NB4 (cell line): ENCODE results near the gene BIK.

Experiments
- MAX ChIP-seq: IDR thresholded peaks from 2 replicates; pipeline ENCODE4 v1.6.1; 2011; ENCODE audit warnings: low read depth, low read length
- MYC ChIP-seq: IDR thresholded peaks from 2 replicates; pipeline ENCODE4 v1.6.1; 2011; ENCODE audit warnings: low read depth, low read length
- POLR2A ChIP-seq: IDR thresholded peaks from 2 replicates; pipeline ENCODE4 v1.6.1; 2011; ENCODE audit warnings: mild to moderate bottlenecking; ENCODE audit not compliant: insufficient read length; ENCODE audit errors: extremely low read depth
- TF ChIP-seq, protein P1 (sequence below): IDR thresholded peaks from one replicate; pipeline ENCODE4 v1.5.1; 2012; ENCODE audit warnings: low read depth, low read length

DNA sequence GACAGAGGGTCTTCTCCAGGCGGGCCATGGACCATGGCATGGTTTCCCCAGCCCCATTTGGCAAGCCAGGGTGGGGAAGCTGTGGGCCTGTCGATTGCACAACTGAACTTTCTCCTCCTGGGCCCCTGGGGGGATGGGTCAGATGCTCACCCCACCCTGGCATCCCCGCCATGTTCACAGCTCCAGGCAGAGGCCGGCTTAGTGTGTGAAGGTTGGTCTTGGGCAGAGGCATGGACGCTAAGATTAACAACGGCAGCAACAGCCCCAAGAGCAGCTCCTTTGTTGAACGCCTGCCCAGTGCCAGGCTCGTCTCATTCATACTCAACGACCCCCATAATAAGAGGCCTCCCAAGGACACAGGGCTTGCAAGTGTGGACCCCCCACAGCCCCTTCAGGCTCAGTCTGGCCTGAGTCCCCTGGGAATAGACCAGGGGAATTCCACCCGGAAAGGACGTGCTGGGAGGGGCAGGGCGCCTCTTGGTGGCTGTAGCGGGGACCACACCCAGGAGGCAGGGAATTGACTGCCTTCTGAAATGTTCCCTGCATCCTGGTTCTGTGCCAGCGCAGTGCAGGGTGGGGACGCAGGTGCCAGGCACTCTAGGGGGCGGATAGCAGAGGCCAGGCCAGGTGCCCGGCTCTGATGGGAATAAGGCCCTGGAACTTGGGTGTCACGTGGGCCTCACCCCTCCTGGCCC lies 49.1 kb downstream of the BIK start:
- TF ChIP-seq, protein P1, sequence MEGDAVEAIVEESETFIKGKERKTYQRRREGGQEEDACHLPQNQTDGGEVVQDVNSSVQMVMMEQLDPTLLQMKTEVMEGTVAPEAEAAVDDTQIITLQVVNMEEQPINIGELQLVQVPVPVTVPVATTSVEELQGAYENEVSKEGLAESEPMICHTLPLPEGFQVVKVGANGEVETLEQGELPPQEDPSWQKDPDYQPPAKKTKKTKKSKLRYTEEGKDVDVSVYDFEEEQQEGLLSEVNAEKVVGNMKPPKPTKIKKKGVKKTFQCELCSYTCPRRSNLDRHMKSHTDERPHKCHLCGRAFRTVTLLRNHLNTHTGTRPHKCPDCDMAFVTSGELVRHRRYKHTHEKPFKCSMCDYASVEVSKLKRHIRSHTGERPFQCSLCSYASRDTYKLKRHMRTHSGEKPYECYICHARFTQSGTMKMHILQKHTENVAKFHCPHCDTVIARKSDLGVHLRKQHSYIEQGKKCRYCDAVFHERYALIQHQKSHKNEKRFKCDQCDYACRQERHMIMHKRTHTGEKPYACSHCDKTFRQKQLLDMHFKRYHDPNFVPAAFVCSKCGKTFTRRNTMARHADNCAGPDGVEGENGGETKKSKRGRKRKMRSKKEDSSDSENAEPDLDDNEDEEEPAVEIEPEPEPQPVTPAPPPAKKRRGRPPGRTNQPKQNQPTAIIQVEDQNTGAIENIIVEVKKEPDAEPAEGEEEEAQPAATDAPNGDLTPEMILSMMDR = peak; percentile 37
- TF ChIP-seq MAX (no peak), POLR2A (no peak), MYC (no peak)
